Colonic mucosa (tissue), 4 donors: ENCODE data around the gene SHISA6. TPM values are rescaled to one million over a fixed set of nuclear protein-coding genes. Genes with fewer than 3 reads are reported as not detected.

ENCODE experiments used
- DNase-seq: peaks from one replicate; pipeline ENCODE4 v3.0.0-alpha.2; 2020
- H3K27ac ChIP-seq: fragments of 200-600 bp; one replicate; pipeline ENCODE4 v1.8.0; 2021
- H3K27me3 ChIP-seq: fragments of 200-600 bp; one replicate; pipeline ENCODE4 v1.8.0; 2021
- H3K36me3 ChIP-seq: fragments of 200-600 bp; one replicate; pipeline ENCODE4 v1.8.0; 2021
- H3K4me1 ChIP-seq: fragments of 200-600 bp; one replicate; pipeline ENCODE4 v1.8.0; 2021; ENCODE audit warnings: mild to moderate bottlenecking
- H3K4me3 ChIP-seq: fragments of 200-600 bp; one replicate; pipeline ENCODE4 v1.8.0; 2021
- H3K9ac ChIP-seq, 2 donors: one replicate each; pipeline ENCODE4 v1.7.0; 2013; ENCODE audit warnings: control low read depth in 2 of 2, low read depth in 2 of 2, low read length in 2 of 2
- H3K9me3 ChIP-seq: fragments of 200-600 bp; one replicate; pipeline ENCODE4 v1.8.0; 2021
- intact Hi-C: fragments of 100-400 bp; cut with DNase I; formaldehyde crosslinking; loops from one replicate; pipeline ENCODE4 v1.14.1; 2022
- total RNA-seq, 2 donors: library from RNA; stranded (reverse); fragmentation: NEBNext Ultra II Directional in 1 of 2; extraction: Animal tissue kit (Norgen Biotek cat#: 25700) in 1 of 2; gene quantifications; one replicate each; pipeline ENCODE4 v1.2.1, GENCODE V29; 2021
- TF ChIP-seq, protein P1 (sequence below): fragments of 200-600 bp; IDR thresholded peaks from one replicate; pipeline ENCODE4 v1.8.0; 2022; ENCODE audit warnings: antibody characterized with exemption, mild to moderate bottlenecking
- donor health status: healthy.
- donor health status: DM: no; HTN: no; CAD: no.
- donor health status: DM: no; HTN: no; CAD: no.

The SHISA6 gene
- total RNA-seq, 2 donors from 2014 or later: 0.45 to 0.59 TPM

DNA sequence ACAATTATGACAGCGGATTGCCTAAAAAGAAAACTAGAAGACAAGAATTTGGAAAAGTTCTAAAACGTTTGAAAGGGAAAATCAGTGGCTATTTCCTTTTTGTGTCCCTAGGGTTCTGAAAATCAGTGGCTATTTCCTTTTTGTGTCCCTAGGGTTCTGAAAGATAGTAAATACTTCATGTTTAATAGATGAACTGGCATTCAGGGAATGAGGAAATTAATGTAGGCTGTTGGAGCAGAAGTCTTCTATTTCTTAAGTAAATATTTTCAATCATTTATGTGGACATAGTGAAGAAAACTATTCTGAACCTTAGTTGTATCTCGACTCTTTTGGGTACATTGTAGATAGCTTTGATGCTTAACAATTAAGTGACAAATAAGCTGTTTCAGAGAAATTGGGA lies 78.9 kb downstream of the SHISA6 start:
- H3K36me3 ChIP-seq: no peaks in the 10 kb centered on the region
- no peak overlapping the region for H3K27ac ChIP-seq
- H3K4me3 ChIP-seq: no peak overlapping the region
- H3K4me1 ChIP-seq: no peaks in the 10 kb centered on the region
- intact Hi-C loops: no loop called here
- no peaks in the 10 kb centered on the region for H3K27me3 ChIP-seq
- DNase-seq: no peak
- no peak overlapping the region for H3K9ac ChIP-seq
- TF ChIP-seq, protein P1, sequence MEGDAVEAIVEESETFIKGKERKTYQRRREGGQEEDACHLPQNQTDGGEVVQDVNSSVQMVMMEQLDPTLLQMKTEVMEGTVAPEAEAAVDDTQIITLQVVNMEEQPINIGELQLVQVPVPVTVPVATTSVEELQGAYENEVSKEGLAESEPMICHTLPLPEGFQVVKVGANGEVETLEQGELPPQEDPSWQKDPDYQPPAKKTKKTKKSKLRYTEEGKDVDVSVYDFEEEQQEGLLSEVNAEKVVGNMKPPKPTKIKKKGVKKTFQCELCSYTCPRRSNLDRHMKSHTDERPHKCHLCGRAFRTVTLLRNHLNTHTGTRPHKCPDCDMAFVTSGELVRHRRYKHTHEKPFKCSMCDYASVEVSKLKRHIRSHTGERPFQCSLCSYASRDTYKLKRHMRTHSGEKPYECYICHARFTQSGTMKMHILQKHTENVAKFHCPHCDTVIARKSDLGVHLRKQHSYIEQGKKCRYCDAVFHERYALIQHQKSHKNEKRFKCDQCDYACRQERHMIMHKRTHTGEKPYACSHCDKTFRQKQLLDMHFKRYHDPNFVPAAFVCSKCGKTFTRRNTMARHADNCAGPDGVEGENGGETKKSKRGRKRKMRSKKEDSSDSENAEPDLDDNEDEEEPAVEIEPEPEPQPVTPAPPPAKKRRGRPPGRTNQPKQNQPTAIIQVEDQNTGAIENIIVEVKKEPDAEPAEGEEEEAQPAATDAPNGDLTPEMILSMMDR: no peak
- H3K9me3 ChIP-seq: no peaks in the 10 kb centered on the region

- H3K27me3 ChIP-seq: no peaks in the 10 kb centered on the region
- no peak overlapping the region for H3K4me3 ChIP-seq
- no peaks in the 10 kb centered on the region for H3K9me3 ChIP-seq
- no peak overlapping the region for H3K9ac ChIP-seq
- no peaks in the 10 kb centered on the region for H3K36me3 ChIP-seq
- no peaks in the 10 kb centered on the region for H3K4me1 ChIP-seq
- TF ChIP-seq, protein P1: no peak
- no peak overlapping the region for H3K27ac ChIP-seq
- no peak for DNase-seq
- intact Hi-C loops: no loop called here
Measured at GRCh38 chr17:11324021-11324420, 83.0 kb downstream of the SHISA6 start.

DNA sequence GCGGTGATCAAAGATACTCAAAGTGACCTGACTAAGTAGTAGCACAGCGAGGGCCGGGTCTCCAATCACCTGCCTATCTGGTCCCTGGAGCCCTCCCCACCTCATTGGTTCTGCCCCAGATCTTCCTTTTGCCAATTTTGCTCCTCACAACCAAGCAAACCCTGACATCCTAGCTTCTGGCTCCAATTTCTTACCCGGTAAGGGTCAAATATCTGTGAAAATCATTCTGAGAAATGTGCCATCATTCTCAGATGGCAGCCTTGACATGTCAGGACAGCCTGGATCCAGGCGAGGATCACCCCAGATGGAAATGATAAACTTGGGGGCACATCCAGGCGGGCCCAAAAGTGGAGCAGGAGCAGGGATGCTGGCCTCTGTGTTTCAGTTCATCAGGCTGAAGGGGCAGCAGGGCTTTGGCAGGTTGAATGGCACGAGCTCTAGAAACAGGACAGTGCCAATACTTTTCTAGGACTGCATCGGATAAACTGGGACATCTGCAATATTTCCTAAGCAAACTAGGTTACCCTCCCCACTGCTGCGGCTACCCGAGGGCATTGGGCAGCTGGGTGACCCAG lies 83.9 kb downstream of the SHISA6 start:
- no peak for DNase-seq
- H3K27ac ChIP-seq: no peak overlapping the region
- no peaks in the 10 kb centered on the region for H3K9me3 ChIP-seq
- H3K9ac ChIP-seq: no peak overlapping the region
- H3K4me1 ChIP-seq: no peaks in the 10 kb centered on the region
- TF ChIP-seq, protein P1: no peak
- intact Hi-C loops: no loop called here
- H3K4me3 ChIP-seq: no peak overlapping the region
- no peaks in the 10 kb centered on the region for H3K27me3 ChIP-seq
- H3K36me3 ChIP-seq: no peaks in the 10 kb centered on the region

DNA sequence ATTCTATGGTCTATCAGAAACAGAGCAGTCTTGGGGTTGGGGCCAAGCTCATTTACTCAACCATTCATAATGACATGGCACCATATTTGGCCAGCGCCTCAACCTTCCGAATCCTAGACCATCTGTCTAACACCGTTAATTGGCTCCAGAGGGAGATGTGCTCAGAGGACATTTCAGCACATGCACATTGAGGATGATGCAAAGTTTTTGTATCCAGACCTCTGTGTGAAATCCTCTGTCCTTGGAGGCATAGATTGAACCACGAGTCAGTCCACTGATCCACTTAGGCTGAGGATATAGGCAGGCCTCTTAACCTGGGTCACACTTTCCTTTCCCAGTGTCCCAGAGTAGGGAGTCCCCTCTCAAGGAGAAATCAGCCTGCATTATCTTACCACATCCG lies 85.5 kb downstream of the SHISA6 start:
- no peak for DNase-seq
- intact Hi-C loops: no loop called here
- Histone ChIP-seq H3K36me3 (no peaks in the 10 kb centered on the region), H3K4me3 (no peak overlapping the region), H3K9ac (no peak overlapping the region), H3K4me1 (no peaks in the 10 kb centered on the region), H3K27ac (no peak overlapping the region), H3K27me3 (no peaks in the 10 kb centered on the region), H3K9me3 (no peaks in the 10 kb centered on the region)
- TF ChIP-seq, protein P1: no peak

DNA sequence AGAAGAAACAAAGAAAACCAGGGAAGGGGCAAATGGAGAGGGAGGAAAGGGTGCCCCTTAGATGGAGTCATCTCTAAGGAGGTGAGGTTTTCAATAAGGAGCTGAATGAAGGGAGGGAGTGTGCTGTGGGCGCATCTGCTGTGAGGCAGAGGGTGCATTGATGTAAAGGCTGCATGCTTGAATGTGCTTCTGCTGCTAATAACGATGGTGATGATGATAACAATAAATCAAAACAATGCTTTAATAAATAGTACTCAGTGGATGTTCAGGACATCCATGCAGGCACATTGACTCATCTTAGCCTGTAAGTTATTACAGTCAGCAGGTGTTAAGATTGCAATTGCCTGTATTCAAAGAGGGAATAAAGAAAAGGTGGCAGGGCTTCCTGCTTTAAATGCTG lies 87.8 kb downstream of the SHISA6 start:
- TF ChIP-seq, protein P1: no peak
- Histone ChIP-seq H3K4me3 (no peak overlapping the region), H3K9ac (no peak overlapping the region), H3K4me1 (no peaks in the 10 kb centered on the region), H3K36me3 (no peaks in the 10 kb centered on the region), H3K9me3 (no peaks in the 10 kb centered on the region), H3K27me3 (no peaks in the 10 kb centered on the region), H3K27ac (no peak overlapping the region)
- DNase-seq: no peak
- intact Hi-C loops: no loop called here

DNA sequence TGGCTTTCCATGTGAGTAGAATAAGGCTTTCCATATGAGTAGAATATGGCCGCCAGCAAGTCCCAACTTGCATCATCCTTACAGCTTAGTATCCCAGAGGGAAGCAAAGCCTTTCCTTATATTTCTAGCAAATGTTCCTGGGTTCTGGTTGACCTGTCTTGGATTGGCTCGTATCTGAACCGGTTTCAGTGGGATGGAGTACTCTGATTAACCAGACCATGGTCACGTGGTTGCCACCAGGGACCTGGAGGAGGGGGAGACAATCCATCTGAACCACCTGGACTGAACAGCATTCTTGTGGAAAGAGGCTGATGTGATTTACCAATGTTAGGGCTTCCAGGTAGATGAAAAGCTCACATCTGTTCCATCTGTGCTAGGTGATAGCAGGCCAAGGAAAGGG lies 89.0 kb downstream of the SHISA6 start:
- TF ChIP-seq, protein P1: no peak
- no peak overlapping the region for H3K27ac ChIP-seq
- H3K4me1 ChIP-seq: no peaks in the 10 kb centered on the region
- H3K9me3 ChIP-seq: no peaks in the 10 kb centered on the region
- DNase-seq: no peak
- H3K27me3 ChIP-seq: no peaks in the 10 kb centered on the region
- no peak overlapping the region for H3K9ac ChIP-seq
- intact Hi-C loops: no loop called here
- no peak overlapping the region for H3K4me3 ChIP-seq
- H3K36me3 ChIP-seq: no peaks in the 10 kb centered on the region
